ENCODE results near the gene HSPA1B. TPM values are rescaled to one million over a fixed set of nuclear protein-coding genes. Genes with fewer than 3 reads are reported as not detected.

Gene HSPA1B
- total RNA-seq, 1 experiment from 2014 or later = 214 TPM

- TF ChIP-seq SIN3A (IDR thresholded peaks at IDR 0.05; ENCODE audit: low read depth) (no peak), CTCF (IDR thresholded peaks at IDR 0.05 in 2 of 3, conservative IDR thresholded peaks at IDR 0.05 in 1 of 3; ENCODE audit: borderline replicate concordance in 1 of 3, insufficient read depth in 1 of 3, low read depth in 2 of 3, low read length in 2 of 3) (no peak), FOSL1 (IDR thresholded peaks at IDR 0.05; ENCODE audit: low read depth) (no peak), JUND (IDR thresholded peaks at IDR 0.05) (no peak), EZH2phosphoT487 (IDR thresholded peaks at IDR 0.05; ENCODE audit: borderline replicate concordance) (no peak), EZH2 (IDR thresholded peaks at IDR 0.05) (no peak), POLR2A (IDR thresholded peaks at IDR 0.05; ENCODE audit: borderline replicate concordance, extremely low read depth, insufficient read depth, insufficient read length) (no peak), REST (IDR thresholded peaks at IDR 0.05; ENCODE audit: low read depth) (no peak), MAX (IDR thresholded peaks at IDR 0.05) (no peak), ZNF274 (IDR thresholded peaks at IDR 0.05; ENCODE audit: low read depth, low read length) (no peak), ELF1 (IDR thresholded peaks at IDR 0.05; ENCODE audit: borderline replicate concordance, low read depth) (no peak), CBX3 (IDR thresholded peaks at IDR 0.05; ENCODE audit: low read depth) (no peak), ZBTB33 (IDR thresholded peaks at IDR 0.05; ENCODE audit: extremely low read depth, insufficient replicate concordance, low read length) (no peak), TCF7L2 (IDR thresholded peaks at IDR 0.05; ENCODE audit: borderline replicate concordance, extremely low read depth, insufficient read depth, insufficient read length) (no peak), CEBPB (IDR thresholded peaks at IDR 0.05; ENCODE audit: low read depth) (no peak), EGR1 (IDR thresholded peaks at IDR 0.05; ENCODE audit: low read depth) (no peak), ZFX (IDR thresholded peaks at IDR 0.05) (no peak), RAD21 (IDR thresholded peaks at IDR 0.05; ENCODE audit: low read depth) (no peak), ATF3 (IDR thresholded peaks at IDR 0.05) (no peak), POLR2AphosphoS5 (IDR thresholded peaks at IDR 0.05; ENCODE audit: low read depth, low read length) (no peak)
- Histone ChIP-seq H3K4me1 (ENCODE audit: control insufficient read depth in 1 of 2, insufficient read depth in 2 of 2, low read length in 2 of 2) (peaks cover 0 to 16% of the 10 kb centered on the region in 2 experiments; a peak in 2 of 4 replicates), H3K4me2 (ENCODE audit: low read length) (no peak overlapping the region), H4K20me1 (ENCODE audit: insufficient read depth) (no peaks in the 10 kb centered on the region), H3K9me2 (ENCODE audit: insufficient read depth) (no peaks in the 10 kb centered on the region), H3K9me3 (ENCODE audit: control insufficient read depth in 1 of 2, insufficient read depth in 1 of 2, low read depth in 1 of 2, low read length in 2 of 2) (no peaks in the 10 kb centered on the region), H3K27ac (ENCODE audit: low read depth, low read length) (no peak overlapping the region), H2AFZ (ENCODE audit: low read depth, low read length, poor library complexity, severe bottlenecking) (no peak overlapping the region), H3K27me3 (ENCODE audit: insufficient read depth, low read length) (no peaks in the 10 kb centered on the region), H3K79me2 (ENCODE audit: insufficient read depth, low read length) (no peaks in the 10 kb centered on the region), H3K9ac (ENCODE audit: low read length) (no peak overlapping the region), H3K4me3 (replicated peaks in 1 of 2; ENCODE audit: low read depth in 1 of 2, low read length in 2 of 2) (no peak overlapping the region), H3K36me3 (ENCODE audit: control insufficient read depth in 1 of 2, insufficient read depth in 2 of 2, low read length in 2 of 2) (no peaks in the 10 kb centered on the region)
- intact Hi-C loops (cut with micrococcal nuclease) = no loop called here
- ChIA-PET CTCF (no interaction called here), POLR2A (no interaction called here), RAD21 (ENCODE audit: low non-redundant PET in 1 of 2, low total read pairs in 2 of 2, uncharacterized antibody in 2 of 2, unreplicated experiment in 2 of 2) (no interaction called here)
- BruUV-seq (replicated peaks) = no TSS peak
- DNase-seq (ENCODE audit: low read depth, low spot score) = no peak
- no peak for ATAC-seq
Measured at GRCh38 chr6:31858707-31859106, 31.2 kb downstream of the HSPA1B start.
